A172 (cell line): Measurements from ENCODE around the gene NSMF. TPM values are rescaled to one million over a fixed set of nuclear protein-coding genes. Genes with fewer than 3 reads are reported as not detected.
"Not testable (repeated sequence)": the region's sequence is repeated elsewhere in the genome, so short reads cannot be mapped to it uniquely, and the experiment has no call there.

ENCODE experiments used
- DNase-seq: peaks from one replicate; pipeline ENCODE4 v3.0.0-alpha.2; 2015; ENCODE audit warnings: low spot score
- total RNA-seq: library from RNA; depleted of rRNA; stranded (reverse); fragments of >200 nt; shearing (Covaris generic); gene quantifications from 2 replicates; pipeline ENCODE4 v1.2.3, GENCODE V29; 2014

The NSMF gene
- total RNA-seq, 1 experiment from 2014 or later, result 46.4 TPM

- DNase-seq, result no peak
Measured at GRCh38 chr9:137457406-137458193, 1.5 kb downstream of the NSMF start.

- no peak for DNase-seq
Measured at GRCh38 chr9:137456864-137457405, 2.2 kb downstream of the NSMF start.

- DNase-seq, result no peak
Measured at GRCh38 chr9:137456061-137456863, 2.9 kb downstream of the NSMF start.

GRCh38 chr9:137455359-137455991 is 3.7 kb downstream of the NSMF start:
- no peak for DNase-seq

GRCh38 chr9:137454597-137455358 is 4.4 kb downstream of the NSMF start:
- no peak for DNase-seq

GRCh38 chr9:137454145-137454596 is 5.0 kb downstream of the NSMF start:
- no peak for DNase-seq

- no peak for DNase-seq
Measured at GRCh38 chr9:137453643-137454081, 5.5 kb downstream of the NSMF start.

- no peak for DNase-seq
Measured at GRCh38 chr9:137452761-137453642, 6.1 kb downstream of the NSMF start.

GRCh38 chr9:137452006-137452760 is 7.0 kb downstream of the NSMF start:
- DNase-seq, result no peak

- DNase-seq, result not testable (repeated sequence)
Measured at GRCh38 chr9:137451264-137452005, 7.7 kb downstream of the NSMF start.

- not testable (repeated sequence) for DNase-seq
Measured at GRCh38 chr9:137450539-137451222, 8.5 kb downstream of the NSMF start.

GRCh38 chr9:137449931-137450538 is 9.1 kb downstream of the NSMF start:
- DNase-seq, result no peak

- DNase-seq, result no peak
Measured at GRCh38 chr9:137449081-137449844, 9.9 kb downstream of the NSMF start.

GRCh38 chr9:137448602-137448962 is 10.6 kb downstream of the NSMF start:
- no peak for DNase-seq

- DNase-seq, result no peak
Measured at GRCh38 chr9:137447722-137448601, 11.2 kb downstream of the NSMF start.

GRCh38 chr9:137446851-137447471 is 12.2 kb downstream of the NSMF start:
- no peak for DNase-seq
